Central memory CD4-positive, alpha-beta T cell (primary cell): ENCODE results near the gene TMEM81.
A peak's percentile ranks its signal among the peaks of the same experiment; 100 is the strongest.

Experiments
- DNase-seq: peaks from one replicate; pipeline ENCODE4 v3.0.0; 2022

The TMEM81 gene

DNA sequence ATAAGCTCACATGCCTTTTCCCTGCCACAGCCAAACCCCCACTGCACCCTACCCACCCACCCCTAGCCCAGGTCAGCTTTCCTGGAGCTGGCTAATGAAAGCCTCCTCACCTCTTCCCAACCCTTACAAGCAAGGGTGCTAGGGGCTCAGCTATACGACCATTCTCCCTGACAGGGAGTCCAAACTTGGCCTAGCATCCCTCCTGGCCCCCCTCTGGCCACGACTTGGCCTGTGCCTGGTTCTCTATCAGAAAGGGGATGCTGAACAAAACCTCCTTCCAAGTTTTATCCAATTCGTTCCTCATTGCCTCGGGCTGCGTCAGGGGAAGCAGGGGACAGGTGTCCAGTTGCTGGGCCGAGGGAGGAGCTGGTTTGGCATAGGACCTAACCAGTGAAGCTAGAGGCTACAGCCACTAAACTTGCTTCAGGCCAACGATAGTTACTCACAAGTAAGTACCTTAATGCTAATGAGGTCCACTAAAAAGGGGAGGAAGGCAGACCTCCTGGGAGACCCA is 8.6 kb downstream of the TMEM81 start:
- no peak for DNase-seq

DNA sequence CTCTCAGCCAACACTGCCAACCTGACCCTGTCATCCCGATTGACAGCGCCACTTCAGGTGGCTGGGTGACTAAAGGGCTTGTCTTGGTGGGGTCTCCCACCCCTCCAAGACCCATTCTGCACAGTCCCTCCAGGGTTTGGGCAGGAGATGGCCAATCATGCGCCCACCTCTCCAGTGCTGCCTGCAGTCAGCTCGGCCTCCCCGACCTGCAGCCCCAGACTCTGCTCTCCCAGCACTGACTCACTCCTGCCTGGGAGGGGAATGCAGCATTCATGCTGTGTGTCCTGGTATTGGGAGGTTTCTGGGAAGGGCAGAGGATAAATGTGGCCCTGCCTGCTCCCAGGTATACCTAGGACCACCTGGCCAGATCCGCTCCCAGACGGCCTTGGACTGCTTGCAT is 9.7 kb downstream of the TMEM81 start:
- DNase-seq = no peak

DNA sequence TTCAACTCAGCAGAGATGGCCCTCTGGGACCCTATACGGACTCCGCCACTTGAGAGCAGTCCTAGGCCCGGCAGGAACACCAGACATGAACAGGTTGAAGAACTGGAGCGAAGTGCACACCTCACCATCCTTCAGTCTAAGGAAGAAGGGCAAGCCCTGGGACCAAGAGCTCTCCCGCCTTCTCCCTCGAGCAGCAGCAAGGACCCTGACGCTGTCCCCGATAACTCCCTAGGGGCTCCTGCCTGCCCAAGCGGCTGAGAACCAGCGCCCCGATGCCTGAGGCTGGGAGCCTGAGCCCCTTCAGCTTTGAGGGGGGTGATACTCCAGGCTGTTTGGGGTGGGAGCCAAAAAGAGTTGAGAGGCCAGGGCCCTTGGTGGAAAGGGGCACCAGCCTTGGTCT is 10.2 kb downstream of the TMEM81 start:
- no peak for DNase-seq

DNA sequence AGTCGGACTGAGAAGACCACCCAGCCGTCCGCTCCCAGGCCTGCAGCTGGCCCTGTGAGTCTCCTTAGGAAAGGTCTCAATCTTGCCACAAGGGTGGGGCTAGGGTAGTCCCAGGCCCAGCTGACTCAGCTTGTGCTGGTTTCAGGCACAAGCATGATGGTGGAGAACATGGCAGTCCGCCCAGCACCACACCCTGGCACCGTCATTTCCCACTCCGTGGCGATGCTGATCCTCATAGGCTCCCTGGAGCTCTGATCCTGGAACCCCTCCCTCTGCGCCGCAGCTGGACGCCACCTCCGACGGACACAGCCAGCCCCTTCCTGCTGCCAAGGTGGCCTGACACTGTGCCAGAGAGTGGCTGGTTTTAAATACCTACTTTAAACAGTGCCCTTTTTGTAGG is 10.7 kb downstream of the TMEM81 start:
- DNase-seq = no peak

DNA sequence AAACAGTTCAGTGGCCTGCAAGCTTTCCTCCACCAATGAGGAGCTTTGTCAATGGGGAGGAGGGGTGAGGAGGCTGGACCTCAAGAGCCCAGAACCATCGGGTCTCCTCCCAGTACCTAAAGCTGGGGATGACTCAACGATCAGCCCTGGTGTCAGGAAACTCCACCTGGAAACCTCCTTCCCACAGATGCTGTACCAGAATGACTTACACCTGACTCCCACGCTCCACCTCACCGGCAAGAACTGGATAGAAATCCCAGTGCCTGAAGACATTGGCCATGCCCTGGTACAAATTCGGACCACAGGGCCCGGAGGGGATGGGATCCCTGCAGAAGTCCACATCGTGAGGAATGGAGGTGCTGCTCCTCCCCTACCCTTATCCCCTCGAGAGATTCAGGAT is 11.4 kb downstream of the TMEM81 start:
- no peak for DNase-seq

DNA sequence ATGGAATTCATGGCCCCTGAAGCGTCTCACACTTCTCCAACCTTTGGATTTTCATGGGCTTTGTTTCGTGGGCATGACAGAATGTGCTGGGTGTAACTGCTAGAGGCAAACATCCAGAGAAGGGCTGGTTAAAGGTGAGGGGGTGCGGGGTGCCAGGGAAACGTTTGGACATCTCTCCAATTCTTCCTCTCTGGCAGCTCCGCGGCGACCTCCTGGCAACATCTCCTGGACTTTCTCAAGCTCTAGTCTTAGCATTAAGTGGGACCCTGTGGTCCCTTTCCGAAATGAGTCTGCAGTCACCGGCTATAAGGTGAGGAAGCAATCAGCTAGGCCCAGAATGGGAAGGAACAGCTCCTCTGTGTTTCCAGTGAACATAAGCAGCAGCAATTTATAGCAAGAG is 12.0 kb downstream of the TMEM81 start:
- DNase-seq = no peak

DNA sequence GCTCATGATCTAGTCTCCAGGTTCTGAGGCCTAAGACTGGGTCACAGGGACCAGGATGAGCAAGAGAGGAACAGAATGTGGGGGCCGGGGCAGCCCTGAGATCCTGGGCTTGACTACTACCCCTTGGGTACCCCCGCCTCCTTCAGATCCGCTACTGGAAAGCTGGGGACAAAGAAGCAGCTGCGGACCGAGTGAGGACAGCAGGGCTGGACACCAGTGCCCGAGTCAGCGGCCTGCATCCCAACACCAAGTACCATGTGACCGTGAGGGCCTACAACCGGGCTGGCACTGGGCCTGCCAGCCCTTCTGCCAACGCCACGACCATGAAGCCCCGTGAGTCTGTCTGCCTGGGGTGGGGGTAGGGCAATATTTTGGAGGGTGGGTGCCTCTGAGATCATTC is 12.5 kb downstream of the TMEM81 start:
- no peak for DNase-seq

DNA sequence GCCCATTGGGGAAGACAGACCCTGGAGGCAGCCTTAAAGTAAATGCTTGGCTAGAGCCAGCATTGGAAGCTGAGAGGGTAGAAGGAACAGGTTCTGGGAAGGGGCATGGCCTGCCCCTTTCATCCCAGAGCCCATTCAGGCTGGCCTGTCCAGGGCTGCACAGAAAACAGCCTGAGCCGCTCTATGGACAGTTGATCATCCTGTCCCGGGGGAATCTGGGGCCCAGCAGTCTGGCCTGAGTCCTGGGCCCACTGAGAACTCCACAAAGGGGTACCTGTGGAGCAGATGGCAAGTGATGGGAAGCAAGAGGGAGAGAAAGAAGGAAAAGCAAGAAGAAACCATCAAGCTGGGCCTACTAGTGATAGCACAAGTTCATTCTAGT is 13.2 kb downstream of the TMEM81 start:
- no peak for DNase-seq

DNA sequence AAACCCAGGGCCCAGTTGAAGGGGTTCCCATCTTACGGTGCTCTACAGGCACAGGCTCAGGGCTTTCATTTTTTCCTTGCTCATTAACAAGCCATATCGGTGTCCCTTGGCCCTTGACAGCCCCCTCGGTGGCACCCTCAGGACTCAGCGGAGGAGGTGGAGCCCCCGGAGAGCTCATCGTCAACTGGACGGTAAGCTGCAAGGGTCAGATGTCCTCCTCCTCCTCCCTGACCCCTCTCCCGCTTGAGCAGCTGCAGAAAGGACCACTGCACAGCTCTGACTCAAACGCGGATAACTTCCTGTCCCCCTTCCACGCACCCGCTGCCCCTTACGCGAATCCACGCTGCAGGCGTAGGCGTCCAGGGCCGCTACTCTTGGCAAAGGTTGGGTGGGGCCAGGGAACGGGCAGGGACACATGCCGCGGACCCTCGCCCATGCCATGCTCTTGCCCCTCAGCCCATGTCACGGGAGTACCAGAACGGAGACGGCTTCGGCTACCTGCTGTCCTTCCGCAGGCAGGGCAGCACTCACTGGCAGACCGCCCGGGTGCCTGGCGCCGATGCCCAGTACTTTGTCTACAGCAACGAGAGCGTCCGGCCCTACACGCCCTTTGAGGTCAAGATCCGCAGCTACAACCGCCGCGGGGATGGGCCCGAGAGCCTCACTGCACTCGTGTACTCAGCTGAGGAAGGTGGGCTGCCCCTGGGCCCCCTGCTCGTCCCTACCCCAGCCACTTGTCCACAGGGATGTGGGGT is 14.7 kb downstream of the TMEM81 start:
- DNase-seq = no peak

DNA sequence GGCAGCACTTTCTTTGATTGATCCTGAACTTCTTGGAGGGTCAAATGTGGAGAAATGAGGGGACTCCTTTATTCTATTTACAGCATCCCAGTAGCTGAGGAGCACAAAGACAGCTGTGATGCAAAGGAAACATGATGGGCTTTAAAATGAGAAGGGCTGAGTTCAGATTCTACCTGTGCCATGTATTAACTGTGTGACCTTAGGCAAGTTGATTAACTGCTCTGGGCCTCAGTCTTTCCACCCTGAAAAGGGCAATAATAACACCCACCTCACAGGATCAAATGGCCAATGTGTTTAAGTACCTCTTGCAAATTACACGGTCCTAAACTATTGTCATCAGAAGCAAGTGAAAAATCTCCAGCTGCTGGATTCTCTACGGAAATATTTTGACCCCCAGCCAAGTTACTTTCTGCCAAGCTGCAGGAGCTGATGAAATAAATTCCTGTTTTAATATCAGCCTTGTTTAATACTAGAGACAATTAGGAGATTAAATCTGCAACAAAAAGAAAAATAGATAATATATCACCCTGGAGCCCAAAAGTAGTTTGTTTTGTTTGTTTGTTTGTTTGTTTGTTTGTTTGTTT is 15.7 kb downstream of the TMEM81 start:
- no peak for DNase-seq

DNA sequence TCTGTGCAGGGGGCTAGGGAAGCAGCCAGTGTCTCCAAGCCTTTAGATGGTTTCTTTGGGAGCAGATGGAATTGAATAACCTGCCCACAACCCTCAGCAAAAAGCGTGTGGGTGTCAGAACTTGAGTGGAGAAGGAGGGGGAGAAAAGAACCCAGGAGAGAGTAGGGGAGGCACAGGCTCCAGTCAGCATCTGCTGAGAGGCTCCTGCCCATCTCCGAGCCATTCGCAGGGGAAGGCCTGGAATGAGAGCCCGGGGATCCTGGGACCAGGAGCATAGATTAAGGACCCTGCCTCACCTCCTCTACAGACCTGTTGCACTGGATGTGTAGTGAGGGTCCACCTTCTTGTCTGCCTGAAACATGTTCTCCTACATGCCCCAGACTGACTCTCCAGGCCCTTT is 16.3 kb downstream of the TMEM81 start:
- DNase-seq = no peak

DNA sequence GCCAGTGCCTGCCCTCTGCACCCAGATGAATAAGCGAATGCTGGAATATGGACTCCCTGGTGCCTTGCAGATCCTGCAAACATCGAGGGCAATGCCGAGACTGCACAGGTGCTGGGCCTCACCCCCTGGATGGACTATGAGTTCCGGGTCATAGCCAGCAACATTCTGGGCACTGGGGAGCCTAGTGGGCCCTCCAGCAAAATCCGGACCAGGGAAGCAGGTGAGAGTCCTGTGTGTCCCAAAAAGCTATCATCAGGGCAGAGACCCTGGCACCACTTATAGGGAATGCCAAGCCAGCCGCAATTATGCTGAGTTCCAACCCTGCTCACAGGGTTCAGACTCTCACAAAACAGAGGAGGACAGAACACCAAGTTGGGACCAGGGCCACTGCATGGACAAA is 17.2 kb downstream of the TMEM81 start:
- DNase-seq = no peak

DNA sequence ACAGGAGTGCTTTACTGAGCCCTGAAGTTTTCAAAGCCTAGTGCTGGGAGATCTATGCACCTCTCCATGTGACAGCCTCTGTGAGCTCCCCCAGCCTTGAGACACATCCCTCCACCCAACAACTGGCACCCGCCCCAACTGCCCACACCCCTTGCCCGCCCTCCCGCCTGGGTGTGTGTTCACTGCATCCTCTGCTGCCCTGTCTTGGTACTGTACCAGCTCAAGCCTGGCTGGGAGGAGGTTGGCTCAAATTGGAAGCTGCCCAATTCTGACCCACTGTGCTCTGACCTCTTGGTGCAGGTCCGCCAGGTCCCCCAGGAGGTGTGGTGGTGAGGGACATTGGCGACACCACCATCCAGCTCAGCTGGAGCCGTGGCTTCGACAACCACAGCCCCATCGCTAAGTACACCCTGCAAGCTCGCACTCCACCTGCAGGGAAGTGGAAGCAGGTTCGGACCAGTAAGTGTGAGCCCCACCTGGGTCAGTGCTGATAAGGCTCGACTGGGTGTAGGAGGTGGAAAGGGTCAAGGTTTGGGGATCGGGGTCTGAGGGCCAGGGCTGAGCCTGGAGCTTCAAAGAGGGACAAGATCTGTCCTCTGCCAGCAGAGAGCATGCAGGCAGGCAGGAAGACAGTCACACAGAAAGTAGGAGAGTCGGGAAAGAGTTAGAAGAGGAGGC is 18.0 kb downstream of the TMEM81 start:
- no peak for DNase-seq

DNA sequence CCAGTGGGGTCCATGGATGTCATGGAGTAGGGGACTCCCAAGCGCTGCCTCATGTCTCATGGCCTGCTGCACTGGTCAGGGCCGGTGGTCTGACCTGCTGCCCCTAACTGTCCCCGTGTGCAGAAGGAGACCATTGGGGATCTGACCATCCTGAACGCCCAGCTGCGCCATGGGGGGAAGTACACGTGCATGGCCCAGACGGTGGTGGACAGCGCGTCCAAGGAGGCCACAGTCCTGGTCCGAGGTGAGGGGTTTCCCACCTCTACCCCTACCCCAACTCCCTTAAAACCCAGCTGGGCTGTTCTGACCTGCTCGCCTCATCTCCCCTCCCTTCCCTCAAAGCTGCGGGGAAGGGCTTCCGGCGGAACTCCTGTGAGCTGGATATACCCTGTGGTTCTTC is 18.6 kb downstream of the TMEM81 start:
- DNase-seq = no peak

DNA sequence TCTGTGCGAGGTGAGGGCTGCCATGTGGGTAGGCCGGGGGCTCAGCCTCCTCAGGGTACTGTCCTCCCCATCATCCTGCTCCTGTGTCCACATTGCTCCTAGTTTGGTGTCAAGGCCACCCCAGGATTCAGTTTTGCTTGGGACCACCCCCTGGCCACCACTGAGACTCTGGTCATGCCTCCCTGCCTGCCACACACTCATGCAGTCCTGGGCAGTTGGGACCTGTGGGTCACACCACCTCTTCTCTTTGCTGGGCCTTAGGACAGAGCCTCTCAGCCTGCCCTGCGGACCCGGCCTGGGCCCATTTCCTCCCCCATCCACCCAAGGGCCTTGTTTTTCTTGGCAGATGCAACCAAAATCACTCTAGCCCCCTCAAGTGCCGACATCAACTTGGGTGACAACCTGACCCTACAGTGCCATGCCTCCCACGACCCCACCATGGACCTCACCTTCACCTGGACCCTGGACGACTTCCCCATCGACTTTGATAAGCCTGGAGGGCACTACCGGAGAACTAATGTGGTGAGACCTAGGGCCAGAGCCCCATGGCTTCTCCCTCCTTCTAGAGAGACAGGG is 19.4 kb downstream of the TMEM81 start:
- DNase-seq = no peak

DNA sequence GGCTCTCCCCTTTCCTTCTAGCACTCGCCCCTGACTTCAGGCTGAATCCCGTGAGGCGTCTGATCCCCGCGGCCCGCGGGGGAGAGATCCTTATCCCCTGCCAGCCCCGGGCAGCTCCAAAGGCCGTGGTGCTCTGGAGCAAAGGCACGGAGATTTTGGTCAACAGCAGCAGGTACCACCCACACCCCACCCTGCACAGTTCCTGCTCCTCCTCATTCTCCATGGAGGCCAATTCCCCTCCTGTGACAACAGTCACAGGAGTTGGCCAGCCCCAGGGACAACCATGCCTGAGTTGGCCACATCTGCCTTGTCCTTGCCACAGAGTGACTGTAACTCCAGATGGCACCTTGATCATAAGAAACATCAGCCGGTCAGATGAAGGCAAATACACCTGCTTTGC is 20.0 kb downstream of the TMEM81 start:
- no peak for DNase-seq

DNA sequence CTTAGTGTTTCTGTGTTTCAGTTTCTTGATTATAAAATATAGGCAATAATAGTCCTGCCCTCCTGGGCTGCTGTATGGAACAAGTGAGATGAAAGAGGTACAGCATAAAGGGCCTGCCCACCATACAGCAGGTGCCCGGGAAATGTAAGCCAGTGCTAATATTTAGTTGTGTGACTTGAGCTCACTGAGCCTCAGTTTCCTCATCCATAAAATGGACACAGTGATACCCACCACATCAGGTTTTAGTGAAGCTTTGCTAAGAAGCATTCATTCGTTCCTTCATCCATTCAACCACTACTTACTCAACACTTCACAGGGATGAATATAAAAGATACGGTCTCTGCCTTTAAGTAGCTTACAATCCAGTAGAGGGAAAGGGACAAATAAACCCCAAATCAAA is 21.4 kb downstream of the TMEM81 start:
- DNase-seq = no peak

DNA sequence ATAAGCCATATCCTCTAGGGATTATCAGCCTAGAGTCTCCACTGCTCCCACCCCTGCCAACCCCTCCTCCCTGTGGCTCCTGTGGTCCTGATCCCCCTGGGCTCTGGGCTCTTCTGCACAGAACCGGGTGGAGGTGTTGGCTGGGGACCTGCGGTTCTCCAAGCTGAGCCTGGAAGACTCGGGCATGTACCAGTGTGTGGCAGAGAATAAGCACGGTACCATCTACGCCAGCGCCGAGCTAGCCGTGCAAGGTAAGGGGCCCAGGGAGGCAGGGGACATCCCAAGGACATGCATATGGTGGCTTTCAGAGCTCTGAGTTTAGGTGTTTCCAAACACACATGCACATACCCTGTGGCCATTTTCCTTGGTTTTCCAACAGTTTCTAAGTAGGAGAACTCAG is 21.9 kb downstream of the TMEM81 start:
- no peak for DNase-seq

DNA sequence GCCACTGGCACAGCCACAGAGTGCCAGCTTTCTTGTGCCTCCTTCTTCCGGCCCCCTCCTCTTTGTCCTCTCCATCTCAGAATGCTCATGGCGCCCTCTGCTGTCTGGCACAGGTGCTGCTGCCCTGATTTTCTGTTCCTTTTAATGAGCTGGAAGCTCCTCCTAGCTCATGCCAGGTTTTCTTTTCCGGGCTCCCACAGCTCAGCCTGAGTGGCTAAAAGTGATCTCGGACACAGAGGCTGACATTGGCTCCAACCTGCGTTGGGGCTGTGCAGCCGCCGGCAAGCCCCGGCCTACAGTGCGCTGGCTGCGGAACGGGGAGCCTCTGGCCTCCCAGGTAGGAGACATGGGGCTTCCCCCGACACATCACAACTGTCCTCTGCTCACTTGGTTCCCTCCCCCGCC is 22.6 kb downstream of the TMEM81 start:
- DNase-seq = peak; percentile 49

DNA sequence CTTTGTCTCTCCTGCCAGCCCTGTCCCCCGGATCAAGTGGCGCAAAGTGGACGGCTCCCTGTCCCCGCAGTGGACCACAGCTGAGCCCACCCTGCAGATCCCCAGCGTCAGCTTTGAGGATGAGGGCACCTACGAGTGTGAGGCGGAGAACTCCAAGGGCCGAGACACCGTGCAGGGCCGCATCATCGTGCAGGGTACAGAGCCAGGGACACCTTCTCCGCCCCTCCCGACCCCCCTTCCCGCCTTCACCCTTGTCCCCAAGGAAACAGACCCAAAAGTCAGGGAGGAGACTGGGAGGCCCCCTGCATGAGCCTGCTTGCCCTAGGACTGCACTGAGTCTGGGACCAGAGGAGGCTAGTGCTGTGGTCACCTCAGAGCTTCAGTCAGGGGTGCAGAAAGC is 23.0 kb downstream of the TMEM81 start:
- DNase-seq = no peak

DNA sequence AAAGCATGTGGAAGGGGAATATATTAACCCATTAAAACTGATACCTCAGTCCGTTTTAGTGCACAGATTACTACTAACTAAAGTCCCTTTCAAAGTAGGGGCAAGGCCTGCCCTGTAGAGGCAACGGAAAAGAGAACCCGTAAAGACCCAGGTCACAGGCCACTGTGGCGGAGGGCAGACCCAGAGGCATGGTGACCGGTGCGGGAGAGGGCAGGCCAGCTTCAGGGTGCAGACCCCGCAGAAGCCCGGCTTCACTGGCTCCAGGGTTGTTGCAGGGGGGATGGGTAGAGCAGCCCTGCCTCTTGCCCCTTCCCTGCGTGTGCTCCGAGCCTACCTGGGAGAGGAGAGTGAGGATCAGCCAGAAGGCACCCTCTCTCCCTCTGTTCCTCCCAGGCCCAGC is 23.5 kb downstream of the TMEM81 start:
- no peak for DNase-seq

DNA sequence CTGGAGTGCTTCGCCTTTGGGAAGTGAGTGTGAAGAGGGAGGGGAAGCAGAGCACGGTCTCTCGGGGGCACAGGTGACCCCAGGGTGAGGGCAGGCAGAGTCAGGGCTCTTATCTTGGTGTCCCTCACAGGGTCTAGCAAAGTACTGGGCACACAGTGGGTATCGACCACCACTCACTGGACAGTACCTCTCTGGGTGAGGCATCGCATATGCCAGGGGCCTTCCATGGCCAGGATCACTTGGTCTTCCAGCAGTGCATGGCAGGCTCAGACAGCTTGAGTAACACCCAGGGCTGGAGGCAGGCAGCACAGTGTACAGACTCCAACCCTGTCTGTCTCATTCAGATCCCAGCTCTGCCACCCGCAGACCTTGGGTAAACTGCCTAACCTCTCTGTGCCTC is 24.6 kb downstream of the TMEM81 start:
- DNase-seq = no peak

DNA sequence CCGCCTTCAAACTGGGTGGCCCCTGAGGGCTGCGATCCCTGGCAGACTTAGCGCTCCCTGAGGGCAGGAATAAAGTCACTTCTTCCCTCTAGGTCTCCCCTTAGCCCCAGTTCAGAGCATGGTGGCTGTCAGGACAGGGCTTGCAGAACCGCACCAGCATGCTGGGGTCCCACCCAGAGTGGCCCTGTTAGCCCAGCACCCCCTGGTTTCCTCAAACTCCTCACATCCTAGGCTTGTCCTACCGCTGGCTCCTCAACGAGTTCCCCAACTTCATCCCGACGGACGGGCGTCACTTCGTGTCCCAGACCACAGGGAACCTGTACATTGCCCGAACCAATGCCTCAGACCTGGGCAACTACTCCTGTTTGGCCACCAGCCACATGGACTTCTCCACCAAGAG is 25.4 kb downstream of the TMEM81 start:
- DNase-seq = no peak
